H1 (cell line): ENCODE data around the gene SLCO2A1. TPM values are rescaled to one million over a fixed set of nuclear protein-coding genes. Genes with fewer than 3 reads are reported as not detected.

ENCODE experiments used
- CTCF ChIA-PET: fragments of 300-600 bp; sonication (Branson Sonifier 250); formaldehyde crosslinking; loops from one replicate; lab custom pipeline; 2021; ENCODE audit not compliant: partially characterized antibody; lab: Charles Lee
- POLR2A ChIA-PET: fragments of 300-600 bp; sonication (Branson Sonifier 250); formaldehyde crosslinking; loops from one replicate; lab custom pipeline; 2021; ENCODE audit warnings: inconsistent platforms; ENCODE audit not compliant: partially characterized antibody; lab: Charles Lee
- DNase-seq, 2 experiments: peaks; one replicate each; pipeline versions ENCODE4 v3.0.0 to v3.0.0-alpha.2; 2010 to 2022; ENCODE audit warnings: low spot score in 2 of 2, low read depth in 1 of 2, mixed read lengths in 1 of 2
- FAIRE-seq: peaks from 2 replicates; lab custom pipeline; 2011; peaks lifted over from hg19 to GRCh38; lab: Jason Lieb, UNC
- H2AFZ ChIP-seq: 2 replicates; pipeline ENCODE4 v1.8.1; 2012; ENCODE audit warnings: low read length, inconsistent platforms
- H2AK5ac ChIP-seq: 2 replicates; pipeline ENCODE4 v1.6.1; 2013; ENCODE audit warnings: low read depth, low read length
- H2BK120ac ChIP-seq: replicated peaks from 2 replicates; pipeline ENCODE3; 2013; ENCODE audit warnings: low read depth, low read length, inconsistent platforms
- H2BK12ac ChIP-seq: 2 replicates; pipeline ENCODE4 v1.6.1; 2013; ENCODE audit warnings: low read depth, low read length
- H2BK15ac ChIP-seq: 2 replicates; pipeline ENCODE4 v1.6.1; 2013; ENCODE audit warnings: low read length
- H2BK20ac ChIP-seq: 2 replicates; pipeline ENCODE4 v1.6.1; 2013; ENCODE audit warnings: low read length
- H2BK5ac ChIP-seq: 2 replicates; pipeline ENCODE4 v1.6.1; 2013; ENCODE audit warnings: low read depth, low read length
- H3K14ac ChIP-seq: 2 replicates; pipeline ENCODE4 v1.6.1; 2013; ENCODE audit warnings: inconsistent platforms; ENCODE audit not compliant: insufficient read length
- H3K18ac ChIP-seq: 2 replicates; pipeline ENCODE4 v1.6.1; 2013; ENCODE audit warnings: low read length; ENCODE audit errors: extremely low read depth
- H3K23ac ChIP-seq: 2 replicates; pipeline ENCODE4 v1.6.1; 2013; ENCODE audit warnings: inconsistent platforms; ENCODE audit not compliant: insufficient read length
- H3K23me2 ChIP-seq: 2 replicates; pipeline ENCODE4 v1.6.1; 2013; ENCODE audit warnings: low read depth, low read length
- H3K27ac ChIP-seq: 2 replicates; pipeline ENCODE4 v1.6.1; 2011; ENCODE audit warnings: low read depth, low read length, inconsistent platforms
- H3K27me3 ChIP-seq, 4 experiments: replicated peaks in 1 of 4; 1 replicate in 1 of 4; 2 replicates in 3 of 4; pipeline versions ENCODE4 v1.6.1 to v1.8.1; 2011 to 2013; ENCODE audit warnings: low read length in 3 of 4, mild to moderate bottlenecking in 3 of 4, inconsistent platforms in 2 of 4, mixed read lengths in 2 of 4, moderate library complexity in 1 of 4; ENCODE audit not compliant: control insufficient read depth in 3 of 4, insufficient read depth in 3 of 4; ENCODE audit errors: extremely low read depth in 1 of 4
- H3K36me3 ChIP-seq, 4 experiments: 2 replicates each; pipeline versions ENCODE4 v1.6.1 to v1.8.1; 2011 to 2013; ENCODE audit warnings: mild to moderate bottlenecking in 4 of 4, low read length in 3 of 4, moderate library complexity in 2 of 4, control low read depth in 1 of 4, inconsistent platforms in 1 of 4; ENCODE audit not compliant: insufficient read depth in 4 of 4, control insufficient read depth in 2 of 4
- H3K4ac ChIP-seq: replicated peaks from 2 replicates; pipeline ENCODE3; 2013; ENCODE audit warnings: low read length, low read depth, mixed read lengths, inconsistent platforms; ENCODE audit not compliant: insufficient read length
- H3K4me1 ChIP-seq, 4 experiments: replicated peaks in 1 of 4; 1 replicate in 1 of 4; 2 replicates in 3 of 4; pipeline versions ENCODE4 v1.6.1 to v1.8.1; 2011 to 2013; ENCODE audit warnings: low read length in 3 of 4, inconsistent platforms in 2 of 4, mixed read lengths in 1 of 4; ENCODE audit not compliant: insufficient read depth in 4 of 4, control insufficient read depth in 3 of 4
- H3K4me2 ChIP-seq, 2 experiments: 2 replicates each; pipeline versions ENCODE4 v1.6.1 to v1.8.1; 2011 to 2013; ENCODE audit warnings: low read depth in 2 of 2, low read length in 2 of 2, control low read depth in 1 of 2, inconsistent platforms in 1 of 2, mild to moderate bottlenecking in 1 of 2; ENCODE audit not compliant: insufficient read depth in 1 of 2
- H3K4me3 ChIP-seq, 4 experiments: fragments of 200-600, 300-600 bp in 1 of 4; sonication (generic), shearing (Covaris generic), sonication (Bioruptor Twin) in 1 of 4; 2 replicates each; pipeline versions ENCODE4 v1.5.1 to v1.8.1; 2011 to 2016; ENCODE audit warnings: low read length in 4 of 4, low read depth in 3 of 4, control low read depth in 2 of 4, inconsistent platforms in 2 of 4, mild to moderate bottlenecking in 2 of 4, mixed read lengths in 1 of 4, moderate library complexity in 1 of 4; ENCODE audit not compliant: insufficient read depth in 2 of 4; ENCODE audit errors: extremely low read depth in 1 of 4
- H3K56ac ChIP-seq: replicated peaks from 2 replicates; pipeline ENCODE3; 2013; ENCODE audit warnings: low read depth, mild to moderate bottlenecking, mixed read lengths, low read length, inconsistent platforms; ENCODE audit not compliant: insufficient read length
- H3K79me1 ChIP-seq: 2 replicates; pipeline ENCODE4 v1.6.1; 2013; ENCODE audit warnings: low read depth, low read length, control low read depth
- H3K79me2 ChIP-seq, 2 experiments: 2 replicates each; pipeline versions ENCODE4 v1.6.1 to v1.8.1; 2012 to 2013; ENCODE audit warnings: low read length in 2 of 2, mild to moderate bottlenecking in 2 of 2, inconsistent platforms in 1 of 2; ENCODE audit not compliant: insufficient read depth in 2 of 2, control insufficient read depth in 1 of 2
- H3K9ac ChIP-seq, 4 experiments: replicated peaks in 1 of 4; 1 replicate in 1 of 4; 2 replicates in 3 of 4; pipeline versions ENCODE4 v1.6.1 to v1.8.1; 2011 to 2013; ENCODE audit warnings: low read depth in 3 of 4, low read length in 3 of 4, control low read depth in 2 of 4, mild to moderate bottlenecking in 2 of 4, moderate library complexity in 2 of 4, inconsistent platforms in 1 of 4; ENCODE audit errors: extremely low read depth in 1 of 4
- H3K9me3 ChIP-seq, 2 experiments: 2 replicates each; pipeline versions ENCODE4 v1.6.1 to v1.8.1; 2012 to 2013; ENCODE audit warnings: mild to moderate bottlenecking in 2 of 2, moderate library complexity in 2 of 2, control low read depth in 1 of 2, inconsistent platforms in 1 of 2, low read depth in 1 of 2, low read length in 1 of 2, mixed read lengths in 1 of 2; ENCODE audit not compliant: insufficient read depth in 2 of 2
- H4K20me1 ChIP-seq, 2 experiments: replicated peaks in 1 of 2; 2 replicates each; pipeline versions ENCODE3 to v1.8.1; 2011 to 2013; ENCODE audit warnings: inconsistent platforms in 2 of 2, low read length in 2 of 2, mild to moderate bottlenecking in 1 of 2; ENCODE audit not compliant: insufficient read depth in 2 of 2, control insufficient read depth in 1 of 2
- H4K5ac ChIP-seq: 2 replicates; pipeline ENCODE4 v1.6.1; 2013; ENCODE audit warnings: low read length, low read depth, mixed read lengths, inconsistent platforms; ENCODE audit not compliant: insufficient read length
- H4K8ac ChIP-seq: 2 replicates; pipeline ENCODE4 v1.8.0; 2013; ENCODE audit warnings: mild to moderate bottlenecking, moderate library complexity, low read length, inconsistent platforms; ENCODE audit not compliant: insufficient read depth; ENCODE audit errors: extremely low read depth
- H4K91ac ChIP-seq: replicated peaks from 2 replicates; pipeline ENCODE3; 2013; ENCODE audit warnings: low read length, mixed read lengths, inconsistent platforms; ENCODE audit not compliant: insufficient read length
- RAD21 ChIP-seq, 2 experiments: IDR thresholded peaks in 1 of 2; conservative IDR thresholded peaks in 1 of 2; 2 replicates each; pipeline ENCODE4 v1.6.1; 2011; ENCODE audit warnings: low read depth in 2 of 2, low read length in 2 of 2, improper control_type of control experiment in 1 of 2, inconsistent platforms in 1 of 2, mild to moderate bottlenecking in 1 of 2, moderate library complexity in 1 of 2
- WGBS, 2 experiments: shearing (Covaris generic) in 1 of 2; methylation state at CpG; one replicate each; pipeline versions ENCODE4 v1.1.6 to v1.1.7; 2013 to 2015; ENCODE audit warnings: low lambda C conversion rate in 2 of 2, mixed read lengths in 2 of 2, inconsistent platforms in 1 of 2, low coverage in 1 of 2, missing lambda C conversion rate in 1 of 2; ENCODE audit not compliant: insufficient replicate concordance in 2 of 2, insufficient coverage in 1 of 2, insufficient read length in 1 of 2; ENCODE audit errors: extremely low coverage in 1 of 2, missing lambda C conversion rate in 1 of 2; 5-methylcytosine and 5-hydroxymethylcytosine counted together
- polyA plus RNA-seq, 7 experiments: library from polyadenylated mRNA; depleted of rRNA in 3 of 7; stranded (reverse) in 5 of 7; unstranded in 2 of 7; fragments of >200 nt in 5 of 7; fragments of 200-250 nt in 2 of 7; gene quantifications; 1 replicate in 5 of 7; 2 replicates in 1 of 7; 4 replicates in 1 of 7; pipeline versions ENCODE4 v1.2.1 to v1.2.3, GENCODE V29; 2011 to 2013; ENCODE audit warnings: missing spikeins in 2 of 7, mixed read lengths in 2 of 7
- total RNA-seq: library from RNA; stranded (reverse); fragmentation: NEBNext Ultra II Directional; extraction: Animal tissue kit (Norgen Biotek cat#: 25700); gene quantifications from 2 replicates; pipeline ENCODE4 v1.2.1, GENCODE V29; 2021

Gene SLCO2A1
- total and polyA plus RNA-seq, 2 of the 8 experiments (the other 6 are each of a cell fraction or from before 2014, with no cell fraction given): 1.1 to 2.3 TPM

DNA sequence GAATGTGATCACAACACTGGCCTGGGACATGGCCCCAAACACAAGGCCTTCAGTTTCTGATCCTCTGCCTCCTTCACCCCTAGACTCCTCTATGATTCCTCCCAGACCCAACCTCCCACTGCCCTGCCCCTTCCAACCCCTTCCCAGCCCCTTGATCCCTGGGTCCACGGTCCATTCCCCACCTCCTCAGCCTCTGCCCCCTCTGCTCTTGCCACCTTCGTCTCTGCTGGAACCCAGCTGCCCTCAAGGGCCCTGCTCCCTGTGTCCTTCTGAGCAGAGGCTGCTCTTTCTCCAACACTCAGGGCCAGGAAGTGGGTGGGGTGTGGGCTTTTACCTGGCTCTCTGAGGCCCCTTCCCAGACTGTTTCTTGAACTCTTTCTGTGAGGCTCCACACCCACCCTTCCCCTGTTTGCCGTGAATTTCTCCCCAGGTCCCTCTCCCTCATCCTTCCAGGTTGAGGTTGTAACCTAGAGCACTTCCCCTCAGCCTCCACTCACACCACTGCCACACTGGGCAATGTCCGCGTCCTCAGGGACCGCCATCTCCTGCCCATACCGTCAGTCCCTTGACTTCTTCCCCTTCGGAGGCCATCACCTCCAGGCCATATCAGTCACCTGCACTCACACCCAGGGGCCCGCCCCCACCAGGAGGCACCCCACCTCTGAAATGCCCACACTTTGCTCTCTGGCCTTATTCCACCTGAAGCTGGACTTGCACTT, 18.7 kb upstream of the SLCO2A1 start:
- no peaks in the 10 kb centered on the region for H3K27me3 ChIP-seq
- no peak overlapping the region; the same call in 1 of the 2 replicates for H2AK5ac ChIP-seq
- no peak overlapping the region for H3K4me3 ChIP-seq
- no peak overlapping the region for H4K5ac ChIP-seq
- no peak overlapping the region for H4K8ac ChIP-seq
- no peak overlapping the region for H2BK20ac ChIP-seq
- no peaks in the 10 kb centered on the region for H3K79me1 ChIP-seq
- FAIRE-seq (no peak), DNase-seq (no peak)
- WGBS, 2 experiments: 92% methylated on average over 9 of the region's 9 CpGs; no CpG with 5 or more reads in 1 of the 2 experiments
- no peak overlapping the region for H3K14ac ChIP-seq
- no peak overlapping the region for H2AFZ ChIP-seq
- H3K27ac ChIP-seq: no peak overlapping the region
- no peak overlapping the region for H3K56ac ChIP-seq
- H4K91ac ChIP-seq: no peak overlapping the region
- H4K20me1 ChIP-seq: no peaks in the 10 kb centered on the region
- H2BK120ac ChIP-seq: no peak overlapping the region
- H2BK15ac ChIP-seq: no peak overlapping the region
- H3K23me2 ChIP-seq: no peaks in the 10 kb centered on the region
- H3K4me1 ChIP-seq: no peaks in the 10 kb centered on the region
- no peak overlapping the region for H3K4me2 ChIP-seq
- no peak overlapping the region for H2BK5ac ChIP-seq
- no peaks in the 10 kb centered on the region for H3K79me2 ChIP-seq
- no peak overlapping the region for H2BK12ac ChIP-seq
- no peak overlapping the region for H3K23ac ChIP-seq
- H3K9me3 ChIP-seq: peaks cover 16 to 17% of the 10 kb centered on the region in 2 experiments
- ChIA-PET POLR2A (no interaction called here), CTCF (interaction anchor here (1.1 kb wide), 1 partner anchor 259 kb away, joined by 3 read pairs; no protein-coding TSS in a partner anchor)
- H3K18ac ChIP-seq: no peak overlapping the region
- H3K9ac ChIP-seq: no peak overlapping the region
- H3K4ac ChIP-seq: no peak overlapping the region
- H3K36me3 ChIP-seq: no peaks in the 10 kb centered on the region
- no peak for TF ChIP-seq RAD21 (IDR thresholded peaks at IDR 0.05 in 1 of 2, conservative IDR thresholded peaks at IDR 0.05 in 1 of 2; ENCODE audit: low read depth in 2 of 2, low read length in 2 of 2)
